ENCODE results near the gene FAM3C.

FAM3C gene

DNA sequence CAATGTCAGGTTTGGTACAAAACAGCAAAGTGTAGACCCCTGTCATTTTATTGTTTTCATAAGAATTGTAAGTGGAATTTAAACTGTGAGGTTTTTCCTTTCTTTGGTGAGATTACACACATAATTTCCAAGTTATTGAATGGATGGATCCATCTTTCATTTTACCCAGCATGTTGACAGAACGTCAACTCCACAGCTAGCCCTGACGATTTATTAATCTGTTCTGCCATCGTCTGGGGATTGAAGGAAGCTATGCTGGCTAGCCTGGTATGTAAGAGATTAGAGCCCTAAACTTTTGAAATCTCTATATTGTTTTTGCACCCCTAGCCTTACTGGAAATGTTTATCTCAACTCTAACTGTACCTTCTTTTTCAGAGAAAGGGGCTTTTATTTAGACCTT is 58.7 kb downstream of the FAM3C start:
- Histone ChIP-seq H3K27me3 (ENCODE audit: insufficient read depth, poor library complexity, severe bottlenecking) (peaks cover under 1% of the 10 kb centered on the region), H3K4me3 (replicated peaks; ENCODE audit: insufficient read depth, low read length) (no peak overlapping the region), H3K27ac (replicated peaks) (no peak overlapping the region)
- no peak for DNase-seq (ENCODE audit: low read depth in 1 of 2, low spot score in 1 of 2)
- TF ChIP-seq, protein P1, sequence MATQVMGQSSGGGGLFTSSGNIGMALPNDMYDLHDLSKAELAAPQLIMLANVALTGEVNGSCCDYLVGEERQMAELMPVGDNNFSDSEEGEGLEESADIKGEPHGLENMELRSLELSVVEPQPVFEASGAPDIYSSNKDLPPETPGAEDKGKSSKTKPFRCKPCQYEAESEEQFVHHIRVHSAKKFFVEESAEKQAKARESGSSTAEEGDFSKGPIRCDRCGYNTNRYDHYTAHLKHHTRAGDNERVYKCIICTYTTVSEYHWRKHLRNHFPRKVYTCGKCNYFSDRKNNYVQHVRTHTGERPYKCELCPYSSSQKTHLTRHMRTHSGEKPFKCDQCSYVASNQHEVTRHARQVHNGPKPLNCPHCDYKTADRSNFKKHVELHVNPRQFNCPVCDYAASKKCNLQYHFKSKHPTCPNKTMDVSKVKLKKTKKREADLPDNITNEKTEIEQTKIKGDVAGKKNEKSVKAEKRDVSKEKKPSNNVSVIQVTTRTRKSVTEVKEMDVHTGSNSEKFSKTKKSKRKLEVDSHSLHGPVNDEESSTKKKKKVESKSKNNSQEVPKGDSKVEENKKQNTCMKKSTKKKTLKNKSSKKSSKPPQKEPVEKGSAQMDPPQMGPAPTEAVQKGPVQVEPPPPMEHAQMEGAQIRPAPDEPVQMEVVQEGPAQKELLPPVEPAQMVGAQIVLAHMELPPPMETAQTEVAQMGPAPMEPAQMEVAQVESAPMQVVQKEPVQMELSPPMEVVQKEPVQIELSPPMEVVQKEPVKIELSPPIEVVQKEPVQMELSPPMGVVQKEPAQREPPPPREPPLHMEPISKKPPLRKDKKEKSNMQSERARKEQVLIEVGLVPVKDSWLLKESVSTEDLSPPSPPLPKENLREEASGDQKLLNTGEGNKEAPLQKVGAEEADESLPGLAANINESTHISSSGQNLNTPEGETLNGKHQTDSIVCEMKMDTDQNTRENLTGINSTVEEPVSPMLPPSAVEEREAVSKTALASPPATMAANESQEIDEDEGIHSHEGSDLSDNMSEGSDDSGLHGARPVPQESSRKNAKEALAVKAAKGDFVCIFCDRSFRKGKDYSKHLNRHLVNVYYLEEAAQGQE (IDR thresholded peaks at IDR 0.05; ENCODE audit: insufficient replicate concordance, low read depth) = no peak
- TF ChIP-seq, protein P2, sequence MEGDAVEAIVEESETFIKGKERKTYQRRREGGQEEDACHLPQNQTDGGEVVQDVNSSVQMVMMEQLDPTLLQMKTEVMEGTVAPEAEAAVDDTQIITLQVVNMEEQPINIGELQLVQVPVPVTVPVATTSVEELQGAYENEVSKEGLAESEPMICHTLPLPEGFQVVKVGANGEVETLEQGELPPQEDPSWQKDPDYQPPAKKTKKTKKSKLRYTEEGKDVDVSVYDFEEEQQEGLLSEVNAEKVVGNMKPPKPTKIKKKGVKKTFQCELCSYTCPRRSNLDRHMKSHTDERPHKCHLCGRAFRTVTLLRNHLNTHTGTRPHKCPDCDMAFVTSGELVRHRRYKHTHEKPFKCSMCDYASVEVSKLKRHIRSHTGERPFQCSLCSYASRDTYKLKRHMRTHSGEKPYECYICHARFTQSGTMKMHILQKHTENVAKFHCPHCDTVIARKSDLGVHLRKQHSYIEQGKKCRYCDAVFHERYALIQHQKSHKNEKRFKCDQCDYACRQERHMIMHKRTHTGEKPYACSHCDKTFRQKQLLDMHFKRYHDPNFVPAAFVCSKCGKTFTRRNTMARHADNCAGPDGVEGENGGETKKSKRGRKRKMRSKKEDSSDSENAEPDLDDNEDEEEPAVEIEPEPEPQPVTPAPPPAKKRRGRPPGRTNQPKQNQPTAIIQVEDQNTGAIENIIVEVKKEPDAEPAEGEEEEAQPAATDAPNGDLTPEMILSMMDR (IDR thresholded peaks at IDR 0.05; ENCODE audit: insufficient read depth, low read length) = no peak
- TF ChIP-seq SPI1 (IDR thresholded peaks at IDR 0.05; ENCODE audit: borderline replicate concordance, low read depth) = no peak
- TF ChIP-seq POLR2AphosphoS5 (IDR thresholded peaks at IDR 0.05; ENCODE audit: low read depth) = no peak
- no peak for TF ChIP-seq GABPA (IDR thresholded peaks at IDR 0.05; ENCODE audit: low read depth)

DNA sequence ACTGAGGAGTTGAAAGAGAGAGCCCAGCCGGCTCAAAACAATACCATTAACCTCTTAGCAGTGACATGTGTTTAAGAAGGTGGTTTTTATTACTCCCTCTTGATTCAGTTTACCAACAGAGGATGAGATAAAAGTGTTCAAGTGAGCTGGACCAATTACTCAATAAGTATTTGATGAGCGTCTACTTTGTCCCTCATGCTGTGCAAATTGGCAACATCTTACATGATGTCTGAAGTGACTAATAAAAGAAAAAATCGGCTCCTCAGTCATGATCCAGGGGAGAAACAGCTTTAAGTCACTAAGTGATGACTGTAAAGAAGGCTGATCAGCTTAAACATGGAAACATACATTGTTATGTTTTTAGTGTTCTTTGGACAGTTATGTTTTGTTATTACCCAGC is 59.5 kb downstream of the FAM3C start:
- TF ChIP-seq SPI1 (IDR thresholded peaks at IDR 0.05; ENCODE audit: borderline replicate concordance, low read depth) (no peak), GABPA (IDR thresholded peaks at IDR 0.05; ENCODE audit: low read depth) (no peak)
- no peak overlapping the region for H3K4me3 ChIP-seq (replicated peaks; ENCODE audit: insufficient read depth, low read length)
- H3K27ac ChIP-seq (replicated peaks) = no peak overlapping the region
- DNase-seq (ENCODE audit: low read depth in 1 of 2, low spot score in 1 of 2) = no peak
- H3K27me3 ChIP-seq (ENCODE audit: insufficient read depth, poor library complexity, severe bottlenecking) = peaks cover 6% of the 10 kb centered on the region

DNA sequence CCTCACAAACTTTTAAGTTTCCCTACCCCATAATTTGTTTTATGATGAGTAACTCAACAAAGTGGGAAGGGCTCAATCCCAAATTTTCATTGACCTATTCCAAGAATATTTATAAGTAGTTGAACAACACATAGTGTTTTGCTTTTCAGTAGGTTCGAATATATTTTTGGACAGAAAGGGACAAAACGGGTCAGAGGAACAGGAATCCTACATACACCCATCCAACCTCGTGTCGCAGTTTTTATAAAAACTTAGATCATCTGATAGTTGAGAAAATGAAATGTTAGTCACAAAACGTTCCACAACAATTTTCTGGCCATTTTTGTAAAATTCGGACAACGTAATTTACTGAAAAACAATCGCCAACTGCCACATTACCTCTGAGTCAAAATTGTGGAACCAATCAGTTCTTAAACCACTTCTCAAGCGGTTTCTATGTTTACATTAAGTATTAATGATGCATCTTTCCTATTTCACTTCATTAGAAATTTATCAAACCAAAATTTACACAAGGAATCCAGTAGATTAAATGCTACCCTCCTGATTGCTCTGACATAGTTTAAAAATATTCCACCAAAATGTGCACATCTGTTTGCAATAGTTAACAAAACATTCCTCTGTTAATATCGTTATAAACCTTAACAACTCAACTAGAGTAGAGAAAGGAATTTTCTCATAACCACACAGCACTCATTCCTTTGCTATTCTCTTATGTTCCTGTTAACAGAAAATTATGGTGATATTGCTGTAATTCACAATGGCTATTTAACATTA is 61.0 kb downstream of the FAM3C start:
- Histone ChIP-seq H3K27me3 (ENCODE audit: insufficient read depth, poor library complexity, severe bottlenecking) (peaks cover 15% of the 10 kb centered on the region), H3K27ac (replicated peaks) (no peak overlapping the region), H3K4me3 (replicated peaks; ENCODE audit: insufficient read depth, low read length) (no peak overlapping the region)
- DNase-seq (ENCODE audit: low read depth in 1 of 2, low spot score in 1 of 2) = no peak
- TF ChIP-seq, protein P1 (IDR thresholded peaks at IDR 0.05; ENCODE audit: insufficient replicate concordance, low read depth) = no peak
- no peak for TF ChIP-seq GABPA (IDR thresholded peaks at IDR 0.05; ENCODE audit: low read depth)
- no peak for TF ChIP-seq SPI1 (IDR thresholded peaks at IDR 0.05; ENCODE audit: borderline replicate concordance, low read depth)
- TF ChIP-seq POLR2AphosphoS5 (IDR thresholded peaks at IDR 0.05; ENCODE audit: low read depth) = no peak
- TF ChIP-seq, protein P2 (IDR thresholded peaks at IDR 0.05; ENCODE audit: insufficient read depth, low read length) = no peak

DNA sequence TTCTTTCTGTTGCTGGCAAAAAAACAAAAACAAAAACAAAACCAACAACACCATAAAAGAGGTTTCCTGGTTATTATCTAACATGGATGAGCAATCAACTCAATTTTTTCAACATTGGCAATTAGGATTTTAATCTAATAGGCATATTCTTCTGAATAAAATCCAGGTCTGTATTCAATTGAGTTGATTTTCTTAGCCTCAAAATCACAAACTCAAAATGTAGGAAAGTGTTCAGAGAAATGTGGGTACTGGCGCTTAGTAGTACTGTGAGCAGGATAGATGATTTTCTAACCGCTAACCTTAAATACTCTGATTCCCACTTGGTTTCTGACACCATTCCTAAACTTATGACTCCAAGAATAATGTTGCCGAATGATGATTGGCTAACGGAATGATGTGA is 61.7 kb downstream of the FAM3C start:
- Histone ChIP-seq H3K27me3 (ENCODE audit: insufficient read depth, poor library complexity, severe bottlenecking) (peaks cover 22% of the 10 kb centered on the region), H3K27ac (replicated peaks) (no peak overlapping the region), H3K4me3 (replicated peaks; ENCODE audit: insufficient read depth, low read length) (no peak overlapping the region)
- no peak for DNase-seq (ENCODE audit: low read depth in 1 of 2, low spot score in 1 of 2)
- TF ChIP-seq POLR2AphosphoS5 (IDR thresholded peaks at IDR 0.05; ENCODE audit: low read depth) (no peak), SPI1 (IDR thresholded peaks at IDR 0.05; ENCODE audit: borderline replicate concordance, low read depth) (no peak), GABPA (IDR thresholded peaks at IDR 0.05; ENCODE audit: low read depth) (no peak)
- TF ChIP-seq, protein P1 (IDR thresholded peaks at IDR 0.05; ENCODE audit: insufficient replicate concordance, low read depth) = no peak
- TF ChIP-seq, protein P2 (IDR thresholded peaks at IDR 0.05; ENCODE audit: insufficient read depth, low read length) = no peak
